ENCODE measurements around the gene CCDC136.

DNA sequence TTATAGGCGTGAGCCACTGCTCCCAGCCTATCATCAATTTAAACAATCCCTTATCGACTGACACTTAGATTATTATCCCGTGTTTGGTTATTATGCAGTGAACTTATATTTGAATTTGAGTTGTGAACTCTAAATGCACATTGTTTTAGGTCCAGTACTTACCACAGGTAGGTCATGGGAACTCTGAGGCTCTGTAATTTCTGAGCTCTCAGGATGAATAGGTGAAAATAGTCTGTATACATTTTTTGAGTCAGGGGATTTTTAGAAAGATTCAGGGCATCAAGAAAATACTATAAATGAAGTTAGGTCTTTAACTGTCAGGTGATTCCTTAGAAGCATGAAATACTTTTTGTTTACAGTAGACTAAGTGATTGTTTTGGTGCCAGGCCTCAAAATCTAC is 8.8 kb downstream of the CCDC136 start:
- no peak for TF ChIP-seq CTCF (conservative IDR thresholded peaks at IDR 0.05; ENCODE audit: low read length)
- no peak for TF ChIP-seq EZH2phosphoT487 (IDR thresholded peaks at IDR 0.05; ENCODE audit: borderline replicate concordance)

Data from Loucy (cell line).